Hepatocyte (in vitro differentiated cells): ENCODE results near the gene MRPL39.

ENCODE experiments used
- EZH2phosphoT487 ChIP-seq: fragments of 200-600 bp; sonication (generic); IDR thresholded peaks from one replicate; pipeline ENCODE4 v1.6.1; 2018; ENCODE audit warnings: antibody characterized with exemption, mild to moderate bottlenecking, low read depth, moderate library complexity; ENCODE audit not compliant: unreplicated experiment, severe bottlenecking
- TF ChIP-seq, protein P1 (sequence below): fragments of 200-600 bp; sonication (generic); IDR thresholded peaks from 2 replicates; pipeline ENCODE4 v1.5.1; 2016; ENCODE audit warnings: antibody characterized with exemption, mild to moderate bottlenecking; ENCODE audit not compliant: poor library complexity

DNA sequence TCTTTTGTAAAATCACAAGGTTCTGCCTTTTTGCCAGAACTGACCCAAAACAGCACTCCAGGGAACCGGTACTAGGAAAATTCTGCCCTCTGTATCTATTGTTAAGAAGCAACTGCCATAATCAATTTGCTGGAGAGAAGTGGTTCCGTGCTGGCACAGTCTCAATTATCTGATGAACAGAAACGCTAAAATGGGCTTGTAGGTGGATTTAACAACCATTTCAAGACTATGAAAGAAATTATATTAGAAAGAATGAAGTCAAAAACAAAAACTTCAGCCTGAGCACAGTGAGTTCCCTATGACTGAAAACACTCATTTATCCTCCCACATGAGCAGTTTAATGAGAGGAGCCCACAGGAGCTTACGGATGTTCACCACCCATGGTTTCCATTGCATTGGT lies 36.2 kb upstream of the MRPL39 start:
- TF ChIP-seq, protein P1, sequence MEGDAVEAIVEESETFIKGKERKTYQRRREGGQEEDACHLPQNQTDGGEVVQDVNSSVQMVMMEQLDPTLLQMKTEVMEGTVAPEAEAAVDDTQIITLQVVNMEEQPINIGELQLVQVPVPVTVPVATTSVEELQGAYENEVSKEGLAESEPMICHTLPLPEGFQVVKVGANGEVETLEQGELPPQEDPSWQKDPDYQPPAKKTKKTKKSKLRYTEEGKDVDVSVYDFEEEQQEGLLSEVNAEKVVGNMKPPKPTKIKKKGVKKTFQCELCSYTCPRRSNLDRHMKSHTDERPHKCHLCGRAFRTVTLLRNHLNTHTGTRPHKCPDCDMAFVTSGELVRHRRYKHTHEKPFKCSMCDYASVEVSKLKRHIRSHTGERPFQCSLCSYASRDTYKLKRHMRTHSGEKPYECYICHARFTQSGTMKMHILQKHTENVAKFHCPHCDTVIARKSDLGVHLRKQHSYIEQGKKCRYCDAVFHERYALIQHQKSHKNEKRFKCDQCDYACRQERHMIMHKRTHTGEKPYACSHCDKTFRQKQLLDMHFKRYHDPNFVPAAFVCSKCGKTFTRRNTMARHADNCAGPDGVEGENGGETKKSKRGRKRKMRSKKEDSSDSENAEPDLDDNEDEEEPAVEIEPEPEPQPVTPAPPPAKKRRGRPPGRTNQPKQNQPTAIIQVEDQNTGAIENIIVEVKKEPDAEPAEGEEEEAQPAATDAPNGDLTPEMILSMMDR = no peak
- no peak for TF ChIP-seq EZH2phosphoT487
